Cardiac muscle cell (in vitro differentiated cells and primary cell): ENCODE measurements around the gene CLDN10. TPM values are rescaled to one million over a fixed set of nuclear protein-coding genes. Genes with fewer than 3 reads are reported as not detected.
A peak's percentile ranks its signal among the peaks of the same experiment; 100 is the strongest.

Source experiments
- DNase-seq, 2 donors: peaks; one replicate each; pipeline versions ENCODE4 v3.0.0 to v3.0.0-alpha.2; 2010 to 2017; ENCODE audit warnings: low read depth in 1 of 2, low spot score in 1 of 2
- H3K27ac ChIP-seq: fragments of 200-600 bp; sonication (generic); 2 replicates; pipeline ENCODE4 v1.5.1; 2016
- H3K27me3 ChIP-seq: fragments of 200-600 bp; sonication (generic); 2 replicates; pipeline ENCODE4 v1.6.0; 2016; ENCODE audit warnings: control low read depth
- H3K36me3 ChIP-seq: fragments of 200-600 bp; sonication (generic); 2 replicates; pipeline ENCODE4 v1.5.1; 2016; ENCODE audit warnings: control low read depth
- H3K4me1 ChIP-seq: fragments of 200-600 bp; sonication (generic); 2 replicates; pipeline ENCODE4 v1.8.1; 2017; ENCODE audit warnings: low read depth, mild to moderate bottlenecking, mixed run types
- H3K4me3 ChIP-seq: fragments of 200-600 bp; sonication (generic); 2 replicates; pipeline ENCODE4 v1.5.1; 2016; ENCODE audit warnings: mild to moderate bottlenecking
- H3K9me3 ChIP-seq: fragments of 200-600 bp; sonication (generic); 2 replicates; pipeline ENCODE4 v1.5.1; 2017; ENCODE audit warnings: low read depth, mild to moderate bottlenecking, control low read depth
- CTCF ChIP-seq: IDR thresholded peaks from 2 replicates; pipeline ENCODE4 v1.5.1; 2012; ENCODE audit warnings: low read depth, mild to moderate bottlenecking, low read length
- polyA plus RNA-seq: library from polyadenylated mRNA; unstranded; fragments of >200 nt; fragmentation: Nextera tagmentation; extraction: Ambion mirVana; gene quantifications from 2 replicates; pipeline ENCODE4 v1.2.1, GENCODE V29; 2016
- total RNA-seq: library from RNA; depleted of rRNA; stranded (reverse); fragments of >200 nt; gene quantifications from 2 replicates; pipeline ENCODE4 v1.2.3, GENCODE V29; 2016

Gene CLDN10
- total and polyA plus RNA-seq, 2 experiments from 2014 or later = 0.16 to 0.66 TPM

DNA sequence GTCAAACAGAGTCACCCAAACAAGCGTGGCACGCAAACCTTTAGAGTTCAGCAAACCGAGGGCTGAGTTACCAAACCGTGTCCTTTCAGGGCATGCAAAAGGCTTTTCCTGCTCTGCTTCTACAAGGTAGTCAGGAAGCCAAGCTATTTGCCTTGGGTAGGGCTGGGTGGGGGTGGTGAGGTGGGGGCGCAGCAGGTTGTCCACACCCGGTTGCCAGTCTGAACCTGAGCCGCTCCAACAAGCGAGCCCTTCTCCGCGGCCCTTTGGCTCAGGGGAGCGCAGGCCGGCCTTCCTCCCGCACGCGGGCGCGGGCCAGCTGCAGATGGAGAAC, 347 bp upstream of the CLDN10 start:
- Histone ChIP-seq H3K36me3 (no peaks in the 10 kb centered on the region), H3K4me3 (peak overlapping the region; percentile 23), H3K9me3 (no peaks in the 10 kb centered on the region), H3K27me3 (peaks cover 36% of the 10 kb centered on the region), H3K4me1 (no peaks in the 10 kb centered on the region), H3K27ac (no peak overlapping the region)
- no peak for TF ChIP-seq CTCF
- no peak for DNase-seq

DNA sequence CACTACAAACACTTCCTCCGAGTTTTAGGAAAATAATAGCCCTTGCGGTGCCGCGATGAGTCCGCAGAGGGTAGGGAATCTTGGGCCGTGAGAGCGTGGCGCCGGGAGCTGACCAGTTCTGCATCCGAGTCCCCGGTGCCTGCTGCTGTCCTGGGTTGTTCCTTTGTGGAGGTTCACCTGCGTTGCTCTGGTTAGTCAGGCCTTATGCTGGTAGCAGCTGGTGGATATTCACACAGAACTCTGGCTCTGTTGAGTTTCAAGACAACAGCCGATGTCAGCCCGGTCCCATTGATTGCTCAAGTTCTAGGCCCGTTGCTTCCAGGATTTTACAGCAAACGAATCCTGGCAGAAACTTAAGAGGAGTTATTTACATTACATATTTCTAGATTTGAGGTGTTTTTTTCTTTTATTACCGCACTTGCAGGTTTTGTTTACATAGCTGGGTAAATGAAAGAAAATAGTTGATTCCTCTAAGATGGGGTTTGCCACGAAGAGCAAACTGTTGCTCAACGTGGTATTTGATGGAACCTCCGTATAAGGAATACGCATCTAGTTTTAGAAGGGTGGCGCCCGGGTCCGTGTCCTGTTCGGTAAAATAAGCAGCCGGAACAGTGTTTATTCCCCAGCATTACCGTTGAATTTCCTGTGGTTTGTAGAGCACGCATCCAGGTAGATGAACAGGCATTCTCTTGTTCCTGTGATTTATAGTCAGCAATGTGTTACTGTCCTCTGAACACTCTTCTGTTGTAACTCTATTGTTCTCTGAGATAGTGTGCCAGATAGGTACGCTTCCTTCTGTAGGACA, 1.3 kb downstream of the CLDN10 start:
- TF ChIP-seq CTCF = no peak
- Histone ChIP-seq H3K4me3 (peak overlapping the region; percentile 23), H3K36me3 (no peaks in the 10 kb centered on the region), H3K27ac (no peak overlapping the region), H3K27me3 (peaks cover 36% of the 10 kb centered on the region), H3K9me3 (no peaks in the 10 kb centered on the region), H3K4me1 (no peaks in the 10 kb centered on the region)
- DNase-seq = peak; percentile 24 to 34

GRCh38 chr13:95557013-95557412, 4.5 kb downstream of the CLDN10 start:
- Histone ChIP-seq H3K4me1 (no peaks in the 10 kb centered on the region), H3K4me3 (no peak overlapping the region), H3K9me3 (no peaks in the 10 kb centered on the region), H3K36me3 (no peaks in the 10 kb centered on the region), H3K27ac (no peak overlapping the region), H3K27me3 (peaks cover 24% of the 10 kb centered on the region)
- no peak for DNase-seq
- TF ChIP-seq CTCF = no peak

DNA sequence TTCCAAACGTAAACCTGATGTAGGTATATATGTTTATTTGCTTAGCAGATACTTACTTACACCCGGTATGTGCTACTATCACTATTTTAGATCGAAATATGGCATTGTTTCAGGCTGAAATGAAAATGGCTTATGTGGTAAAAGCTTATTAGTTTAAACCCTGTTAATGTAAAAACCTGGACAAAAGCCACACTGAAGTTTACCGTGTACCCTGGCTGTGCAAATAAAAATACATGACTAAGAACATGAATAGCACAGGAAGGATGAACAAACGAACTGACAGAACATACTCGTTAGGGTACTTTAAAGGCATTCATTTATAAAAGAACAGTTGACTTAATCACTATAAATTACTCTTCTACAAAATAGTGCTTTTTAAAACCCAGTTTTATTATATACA, 6.6 kb downstream of the CLDN10 start:
- Histone ChIP-seq H3K27ac (no peak overlapping the region), H3K4me3 (no peak overlapping the region), H3K9me3 (no peaks in the 10 kb centered on the region), H3K4me1 (no peaks in the 10 kb centered on the region), H3K27me3 (peaks cover 3% of the 10 kb centered on the region), H3K36me3 (no peaks in the 10 kb centered on the region)
- DNase-seq = no peak
- TF ChIP-seq CTCF = no peak

DNA sequence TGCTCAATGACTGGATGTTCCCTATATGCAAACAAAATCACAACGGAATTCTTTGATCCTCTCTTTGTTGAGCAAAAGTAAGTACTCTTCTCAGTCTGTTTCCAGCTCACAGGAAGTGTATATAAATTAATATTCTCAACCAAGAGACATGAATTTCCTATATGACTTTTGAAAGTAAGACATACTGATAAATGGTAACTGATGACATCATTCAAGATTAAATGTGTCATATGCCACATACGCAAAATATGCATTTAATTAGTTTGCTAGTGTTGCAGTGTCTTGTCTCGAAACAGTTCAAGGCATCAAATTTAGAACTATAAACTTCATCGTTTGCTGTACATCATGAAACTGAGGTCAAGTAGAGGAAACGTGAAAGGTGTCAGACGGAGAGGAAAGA, 7.9 kb downstream of the CLDN10 start:
- no peak overlapping the region for H3K4me3 ChIP-seq
- no peaks in the 10 kb centered on the region for H3K9me3 ChIP-seq
- DNase-seq = no peak
- TF ChIP-seq CTCF = no peak
- no peak overlapping the region for H3K27ac ChIP-seq
- H3K27me3 ChIP-seq = no peaks in the 10 kb centered on the region
- H3K36me3 ChIP-seq = no peaks in the 10 kb centered on the region
- no peaks in the 10 kb centered on the region for H3K4me1 ChIP-seq
